ENCODE results near the gene GAMT.

The GAMT gene

DNA sequence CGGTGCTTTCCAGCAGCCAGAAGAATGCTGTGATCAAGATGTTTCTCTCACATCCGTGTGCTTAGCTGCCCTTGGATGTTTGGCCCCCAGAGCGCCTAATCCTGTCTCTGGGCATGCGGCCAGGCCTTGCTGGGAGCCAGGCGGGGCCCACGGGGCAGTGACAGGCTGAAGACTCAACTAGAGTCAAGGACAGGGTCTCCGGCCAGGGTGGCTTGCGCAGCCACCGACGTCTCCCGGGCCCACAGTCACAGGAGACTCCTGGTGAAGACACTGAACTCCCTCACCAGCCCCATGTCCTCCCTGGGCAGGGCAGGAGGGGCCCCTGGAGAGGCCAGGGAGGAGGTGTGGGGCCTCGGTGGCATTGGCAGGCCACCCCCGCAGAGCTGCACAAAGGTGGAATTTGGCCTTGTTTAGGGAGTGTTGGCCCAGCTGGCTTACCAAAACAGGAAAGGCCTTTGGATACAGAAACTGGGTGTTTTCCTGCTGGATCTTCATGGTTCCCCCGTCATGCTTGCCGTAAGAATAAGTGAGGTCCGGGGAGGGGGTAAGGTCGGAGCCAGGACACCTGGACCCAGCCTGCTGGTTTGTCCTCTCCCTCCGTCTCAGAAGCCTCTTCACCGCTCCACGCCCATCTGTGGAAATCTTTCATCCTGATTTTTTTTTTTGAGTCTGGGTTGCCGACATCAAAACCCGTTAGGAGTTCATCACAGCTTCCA is 27.6 kb downstream of the GAMT start:
- WGBS (ENCODE audit: insufficient coverage, insufficient read length), result no CpG with 5 or more reads among the region's 22 CpGs
- H3K4me3 ChIP-seq (ENCODE audit: low read length), result no peak overlapping the region; the same call in 1 of the 2 replicates
- H3K27ac ChIP-seq (ENCODE audit: low read length), result no peak overlapping the region
- H3K36me3 ChIP-seq (ENCODE audit: control insufficient read depth, insufficient read depth, low read length), result peaks cover 34% of the 10 kb centered on the region
- H3K27me3 ChIP-seq (ENCODE audit: control insufficient read depth, insufficient read depth, low read length), result no peaks in the 10 kb centered on the region
- no peaks in the 10 kb centered on the region for H3K4me1 ChIP-seq (ENCODE audit: control insufficient read depth, insufficient read depth, low read length)
- no peaks in the 10 kb centered on the region for H3K9me3 ChIP-seq (ENCODE audit: control insufficient read depth, insufficient read depth, low read length)
- DNase-seq (ENCODE audit: low read depth, low spot score), result no peak

DNA sequence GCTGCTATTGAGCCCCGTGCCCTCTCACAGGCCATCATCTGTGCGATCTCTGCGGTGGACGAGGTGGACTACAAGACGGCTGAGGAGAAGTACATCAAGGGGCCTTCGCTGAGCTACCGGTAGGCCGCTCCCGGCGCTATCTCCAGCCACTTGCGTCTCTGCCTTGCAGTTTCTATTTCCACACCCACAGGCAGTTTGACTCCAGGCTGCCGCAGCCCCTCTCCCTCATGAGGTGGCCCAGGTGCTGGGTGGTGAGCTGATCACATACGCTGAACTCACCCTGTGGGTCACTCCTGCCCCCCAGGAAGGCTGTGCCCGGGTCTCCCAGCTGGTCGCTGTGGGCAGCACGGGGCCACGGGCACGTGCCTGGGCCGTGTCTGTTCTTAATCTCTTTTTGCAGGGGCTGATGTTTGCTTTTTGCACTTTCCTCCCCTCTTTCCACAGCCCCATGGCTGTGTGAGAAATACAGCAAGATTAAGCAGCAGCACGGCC is 28.3 kb downstream of the GAMT start:
- peaks cover 34% of the 10 kb centered on the region for H3K36me3 ChIP-seq (ENCODE audit: control insufficient read depth, insufficient read depth, low read length)
- H3K4me3 ChIP-seq (ENCODE audit: low read length), result no peak overlapping the region
- DNase-seq (ENCODE audit: low read depth, low spot score), result no peak
- no peak overlapping the region for H3K27ac ChIP-seq (ENCODE audit: low read length)
- no CpG with 5 or more reads among the region's 20 CpGs for WGBS (ENCODE audit: insufficient coverage, insufficient read length)
- no peaks in the 10 kb centered on the region for H3K4me1 ChIP-seq (ENCODE audit: control insufficient read depth, insufficient read depth, low read length)
- no peaks in the 10 kb centered on the region for H3K27me3 ChIP-seq (ENCODE audit: control insufficient read depth, insufficient read depth, low read length)
- H3K9me3 ChIP-seq (ENCODE audit: control insufficient read depth, insufficient read depth, low read length), result no peaks in the 10 kb centered on the region

DNA sequence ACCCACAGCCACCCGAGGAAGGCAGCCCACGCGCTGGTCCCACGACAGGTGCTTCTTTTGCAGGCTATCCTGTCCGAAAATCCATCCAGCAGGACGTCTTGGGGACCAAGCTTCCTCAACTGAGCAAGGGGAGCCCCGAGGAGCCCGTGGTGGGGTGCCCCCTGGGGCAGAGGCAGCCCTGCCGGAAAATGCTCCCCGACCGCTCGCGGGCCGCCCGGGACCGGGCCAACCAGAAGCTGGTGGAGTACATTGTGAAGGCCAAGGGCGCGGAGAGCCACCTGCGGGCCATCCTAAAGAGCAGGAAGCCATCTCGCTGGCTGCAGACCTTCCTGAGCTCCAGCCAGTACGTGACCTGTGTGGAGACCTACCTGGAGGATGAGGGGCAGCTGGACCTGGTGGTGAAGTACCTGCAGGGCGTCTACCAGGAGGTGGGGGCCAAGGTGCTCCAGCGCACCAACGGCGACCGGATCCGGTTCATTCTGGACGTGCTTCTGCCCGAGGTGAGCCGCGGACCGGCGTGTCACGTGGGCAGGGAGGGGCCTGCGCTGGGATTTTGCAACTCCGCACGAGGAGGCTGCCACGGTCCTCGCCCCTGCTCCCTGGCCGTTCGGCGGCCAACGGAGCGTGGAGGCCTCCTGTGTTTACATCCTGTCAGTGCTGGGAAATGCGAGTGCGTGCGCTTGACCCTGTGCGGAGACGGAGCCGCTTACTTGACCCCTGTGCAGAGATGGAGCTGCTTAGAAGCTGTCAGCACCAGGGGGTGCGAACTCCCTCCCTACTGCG is 30.6 kb downstream of the GAMT start:
- no peaks in the 10 kb centered on the region for H3K9me3 ChIP-seq (ENCODE audit: control insufficient read depth, insufficient read depth, low read length)
- WGBS (ENCODE audit: insufficient coverage, insufficient read length), result no CpG with 5 or more reads among the region's 52 CpGs

GRCh38 chr19:1369214-1369805 is 32.0 kb downstream of the GAMT start:
- Histone ChIP-seq H3K36me3 (ENCODE audit: control insufficient read depth, insufficient read depth, low read length) (peaks cover 47% of the 10 kb centered on the region), H3K4me1 (ENCODE audit: control insufficient read depth, insufficient read depth, low read length) (no peaks in the 10 kb centered on the region)

More for the DNA sequence above, 30.6 kb downstream of the GAMT start:
- Histone ChIP-seq H3K36me3 (ENCODE audit: control insufficient read depth, insufficient read depth, low read length) (peaks cover 41% of the 10 kb centered on the region), H3K27me3 (ENCODE audit: control insufficient read depth, insufficient read depth, low read length) (no peaks in the 10 kb centered on the region), H3K27ac (ENCODE audit: low read length) (no peak overlapping the region), H3K4me1 (ENCODE audit: control insufficient read depth, insufficient read depth, low read length) (no peaks in the 10 kb centered on the region), H3K4me3 (ENCODE audit: low read length) (no peak overlapping the region)
- no peak for DNase-seq (ENCODE audit: low read depth, low spot score)

DNA sequence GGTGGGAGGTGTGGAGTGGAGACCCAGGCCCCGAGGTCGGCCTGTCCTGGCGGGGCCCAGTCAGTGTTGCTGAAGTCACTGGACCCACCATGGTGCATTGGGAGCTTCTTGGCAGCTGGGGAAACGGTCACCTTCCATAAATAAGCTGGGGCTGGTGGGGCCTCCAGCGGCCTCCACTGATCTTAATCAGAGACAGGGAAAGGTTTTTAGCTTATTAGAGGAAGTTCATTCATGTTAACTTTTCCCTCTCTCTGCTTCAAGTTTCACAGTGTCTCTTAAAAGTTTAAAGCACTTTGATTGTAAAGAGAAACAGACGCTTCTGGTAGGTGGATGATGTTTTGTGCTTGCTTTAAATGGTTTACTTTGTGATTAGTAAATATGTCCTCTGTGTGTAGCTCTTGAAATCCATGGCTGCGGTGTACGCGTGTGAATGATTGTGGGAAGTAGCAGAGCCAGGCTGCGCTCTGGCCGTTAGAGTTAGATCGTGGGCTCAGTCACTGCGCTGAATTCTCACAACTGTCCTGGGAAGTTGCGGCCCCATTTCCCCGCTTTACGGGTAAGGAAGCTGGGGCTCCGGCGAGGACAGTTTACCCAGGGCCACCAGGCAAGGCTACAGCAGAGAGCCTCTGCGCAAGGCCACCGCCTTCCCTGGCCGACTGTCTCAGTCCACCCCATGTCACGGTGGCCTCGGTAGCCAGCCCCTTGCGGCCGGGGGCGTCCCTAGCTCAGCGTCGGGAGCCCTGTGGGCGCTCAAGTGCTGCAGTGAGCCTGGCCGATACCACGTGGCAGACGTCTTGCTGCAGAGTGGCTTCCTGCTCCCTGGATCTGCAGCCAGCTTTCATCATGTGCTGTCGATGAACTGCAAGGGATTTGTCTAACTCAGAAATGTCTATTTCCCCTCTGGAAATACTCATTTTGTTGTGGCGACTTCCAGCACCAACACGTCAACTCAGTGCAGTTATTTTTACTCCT is 34.2 kb downstream of the GAMT start:
- Histone ChIP-seq H3K4me1 (ENCODE audit: control insufficient read depth, insufficient read depth, low read length) (no peaks in the 10 kb centered on the region), H3K27ac (ENCODE audit: low read length) (no peak overlapping the region), H3K4me3 (ENCODE audit: low read length) (no peak overlapping the region), H3K9me3 (ENCODE audit: control insufficient read depth, insufficient read depth, low read length) (no peaks in the 10 kb centered on the region), H3K27me3 (ENCODE audit: control insufficient read depth, insufficient read depth, low read length) (no peaks in the 10 kb centered on the region), H3K36me3 (ENCODE audit: control insufficient read depth, insufficient read depth, low read length) (peaks cover 45% of the 10 kb centered on the region)
- WGBS (ENCODE audit: insufficient coverage, insufficient read length), result no CpG with 5 or more reads among the region's 35 CpGs
- no peak for DNase-seq (ENCODE audit: low read depth, low spot score)

More at GRCh38 chr19:1369214-1369805, 32.0 kb downstream of the GAMT start:
- no CpG with 5 or more reads among the region's 18 CpGs for WGBS (ENCODE audit: insufficient coverage, insufficient read length)
- H3K27me3 ChIP-seq (ENCODE audit: control insufficient read depth, insufficient read depth, low read length), result no peaks in the 10 kb centered on the region
- no peaks in the 10 kb centered on the region for H3K9me3 ChIP-seq (ENCODE audit: control insufficient read depth, insufficient read depth, low read length)
- H3K4me3 ChIP-seq (ENCODE audit: low read length), result no peak overlapping the region
- no peak overlapping the region for H3K27ac ChIP-seq (ENCODE audit: low read length)
- DNase-seq (ENCODE audit: low read depth, low spot score), result no peak

- WGBS (ENCODE audit: insufficient coverage, insufficient read length), result no CpG with 5 or more reads among the region's 10 CpGs
- Histone ChIP-seq H3K27me3 (ENCODE audit: control insufficient read depth, insufficient read depth, low read length) (no peaks in the 10 kb centered on the region), H3K4me1 (ENCODE audit: control insufficient read depth, insufficient read depth, low read length) (no peaks in the 10 kb centered on the region), H3K36me3 (ENCODE audit: control insufficient read depth, insufficient read depth, low read length) (peaks cover 44% of the 10 kb centered on the region), H3K27ac (ENCODE audit: low read length) (no peak overlapping the region), H3K9me3 (ENCODE audit: control insufficient read depth, insufficient read depth, low read length) (no peaks in the 10 kb centered on the region), H3K4me3 (ENCODE audit: low read length) (no peak overlapping the region)
- DNase-seq (ENCODE audit: low read depth, low spot score), result no peak
Measured at GRCh38 chr19:1366296-1366695, 35.0 kb downstream of the GAMT start.

GRCh38 chr19:1365319-1366269 is 35.7 kb downstream of the GAMT start:
- Histone ChIP-seq H3K27me3 (ENCODE audit: control insufficient read depth, insufficient read depth, low read length) (no peaks in the 10 kb centered on the region), H3K4me1 (ENCODE audit: control insufficient read depth, insufficient read depth, low read length) (no peaks in the 10 kb centered on the region), H3K4me3 (ENCODE audit: low read length) (no peak overlapping the region), H3K36me3 (ENCODE audit: control insufficient read depth, insufficient read depth, low read length) (peaks cover 39% of the 10 kb centered on the region), H3K27ac (ENCODE audit: low read length) (no peak overlapping the region), H3K9me3 (ENCODE audit: control insufficient read depth, insufficient read depth, low read length) (no peaks in the 10 kb centered on the region)
- WGBS (ENCODE audit: insufficient coverage, insufficient read length), result no CpG with 5 or more reads among the region's 37 CpGs
- no peak for DNase-seq (ENCODE audit: low read depth, low spot score)

GRCh38 chr19:1364070-1364704 is 37.2 kb downstream of the GAMT start:
- no peak overlapping the region for H3K27ac ChIP-seq (ENCODE audit: low read length)
- WGBS (ENCODE audit: insufficient coverage, insufficient read length), result no CpG with 5 or more reads among the region's 15 CpGs

GRCh38 chr19:1363599-1363998 is 37.7 kb downstream of the GAMT start:
- no CpG with 5 or more reads among the region's 10 CpGs for WGBS (ENCODE audit: insufficient coverage, insufficient read length)
- Histone ChIP-seq H3K4me3 (ENCODE audit: low read length) (no peak overlapping the region), H3K9me3 (ENCODE audit: control insufficient read depth, insufficient read depth, low read length) (no peaks in the 10 kb centered on the region), H3K4me1 (ENCODE audit: control insufficient read depth, insufficient read depth, low read length) (no peaks in the 10 kb centered on the region), H3K27ac (ENCODE audit: low read length) (no peak overlapping the region), H3K27me3 (ENCODE audit: control insufficient read depth, insufficient read depth, low read length) (no peaks in the 10 kb centered on the region), H3K36me3 (ENCODE audit: control insufficient read depth, insufficient read depth, low read length) (peaks cover 41% of the 10 kb centered on the region)
- DNase-seq (ENCODE audit: low read depth, low spot score), result no peak

More at GRCh38 chr19:1364070-1364704, 37.2 kb downstream of the GAMT start:
- no peaks in the 10 kb centered on the region for H3K9me3 ChIP-seq (ENCODE audit: control insufficient read depth, insufficient read depth, low read length)
- no peak for DNase-seq (ENCODE audit: low read depth, low spot score)
- H3K27me3 ChIP-seq (ENCODE audit: control insufficient read depth, insufficient read depth, low read length), result no peaks in the 10 kb centered on the region
- H3K36me3 ChIP-seq (ENCODE audit: control insufficient read depth, insufficient read depth, low read length), result peaks cover 42% of the 10 kb centered on the region
- no peaks in the 10 kb centered on the region for H3K4me1 ChIP-seq (ENCODE audit: control insufficient read depth, insufficient read depth, low read length)
- H3K4me3 ChIP-seq (ENCODE audit: low read length), result no peak overlapping the region
